GM12878 (cell line): ENCODE results near the gene NCF2. TPM values are rescaled to one million over a fixed set of nuclear protein-coding genes. Genes with fewer than 3 reads are reported as not detected.

Experiments
- ATAC-seq: fragments of 200-7000 bp; cut with Tn5 transposase; 3 replicates; pipeline ENCODE4 v1.9.1; 2020; ENCODE audit warnings: mild to moderate bottlenecking, moderate library complexity
- BruUV-seq: library from RNA; stranded (reverse); fragments of 400-500 nt; replicated peaks from 2 replicates; lab custom pipeline; 2021; lab: Mats Ljungman, UMichigan
- CTCF ChIA-PET: fragments of 300-600 bp; sonication (Branson Sonifier 250); formaldehyde crosslinking; extraction: SDS; loops from one replicate; lab custom pipeline; 2021; ENCODE audit warnings: inconsistent platforms; lab: Yijun Ruan, JAX
- POLR2A ChIA-PET: fragments of 350-600 bp; formaldehyde crosslinking; extraction: SDS; loops from one replicate; lab custom pipeline; 2021; ENCODE audit warnings: inconsistent platforms; lab: Charles Lee
- RAD21 ChIA-PET: fragments of 300-600 bp; sonication (Branson Sonifier 250); formaldehyde crosslinking; loops from one replicate; lab custom pipeline; 2023; ENCODE audit warnings: antibody characterized with exemption; ENCODE audit not compliant: unreplicated experiment; lab: Charles Lee
- SMC1A ChIA-PET: fragments of 300-600 bp; sonication (Branson Sonifier 250); formaldehyde crosslinking; loops from one replicate; lab custom pipeline; 2023; ENCODE audit not compliant: unreplicated experiment, uncharacterized antibody; lab: Charles Lee
- DNase-seq: peaks from one replicate; pipeline ENCODE4 v3.0.0-alpha.2; 2011; ENCODE audit warnings: low read depth, low spot score
- FAIRE-seq: peaks from 3 replicates; lab custom pipeline; 2011; peaks lifted over from hg19 to GRCh38; lab: Jason Lieb, UNC
- H2AFZ ChIP-seq: 2 replicates; pipeline ENCODE4 v1.6.0; 2011; ENCODE audit warnings: low read depth, low read length, control low read depth; ENCODE audit not compliant: control insufficient read depth
- H3K27ac ChIP-seq: 2 replicates; pipeline ENCODE4 v1.5.1; 2011; ENCODE audit warnings: control low read depth; ENCODE audit not compliant: control insufficient read depth, insufficient read depth
- H3K27me3 ChIP-seq, 2 experiments: replicated peaks in 1 of 2; 2 replicates each; pipeline versions ENCODE4 v1.6.0 to v1.6.1; 2011; ENCODE audit warnings: low read length in 1 of 2; ENCODE audit not compliant: control insufficient read depth in 2 of 2, insufficient read depth in 2 of 2
- H3K36me3 ChIP-seq, 2 experiments: 2 replicates each; pipeline ENCODE4 v1.5.1; 2011; ENCODE audit warnings: low read length in 1 of 2; ENCODE audit not compliant: control insufficient read depth in 2 of 2, insufficient read depth in 2 of 2
- H3K4me1 ChIP-seq: 2 replicates; pipeline ENCODE4 v1.6.1; 2011; ENCODE audit warnings: mild to moderate bottlenecking, low read length, moderate library complexity, mixed read lengths; ENCODE audit not compliant: control insufficient read depth, insufficient read depth
- H3K4me2 ChIP-seq: 2 replicates; pipeline ENCODE4 v1.6.0; 2011; ENCODE audit warnings: control low read depth; ENCODE audit not compliant: control insufficient read depth, insufficient read depth
- H3K4me3 ChIP-seq: fragments of 200-600 bp; sonication (generic); 2 replicates; pipeline ENCODE4 v1.5.1; 2016
- H3K79me2 ChIP-seq: 2 replicates; pipeline ENCODE4 v1.6.0; 2011; ENCODE audit warnings: low read length; ENCODE audit not compliant: control insufficient read depth, insufficient read depth
- H3K9ac ChIP-seq: 2 replicates; pipeline ENCODE4 v1.8.0; 2011; ENCODE audit warnings: low read length, control low read depth, mixed read lengths; ENCODE audit not compliant: control insufficient read depth, insufficient read depth
- H3K9me3 ChIP-seq: replicated peaks from 3 replicates; pipeline ENCODE4 v1.5.1; 2011; ENCODE audit warnings: mild to moderate bottlenecking, low read length; ENCODE audit not compliant: control insufficient read depth, insufficient read depth
- H4K20me1 ChIP-seq: 2 replicates; pipeline ENCODE4 v1.6.0; 2011; ENCODE audit not compliant: control insufficient read depth, insufficient read depth
- IKZF1 ChIP-seq: fragments of 450-650 bp; conservative IDR thresholded peaks from 2 replicates; pipeline ENCODE4 v1.6.1; 2017; ENCODE audit warnings: antibody characterized with exemption, mild to moderate bottlenecking
- MYC ChIP-seq: IDR thresholded peaks from 2 replicates; pipeline ENCODE4 v1.6.1; 2011; ENCODE audit warnings: mild to moderate bottlenecking, low read length, moderate library complexity, inconsistent platforms; ENCODE audit not compliant: insufficient read depth, insufficient replicate concordance, insufficient read length, severe bottlenecking
- SRF ChIP-seq, 2 experiments: IDR thresholded peaks; 2 replicates each; pipeline ENCODE4 v1.6.1; 2011; ENCODE audit warnings: low read depth in 2 of 2, low read length in 2 of 2, mild to moderate bottlenecking in 1 of 2, moderate library complexity in 1 of 2
- STAT3 ChIP-seq: IDR thresholded peaks from 2 replicates; pipeline ENCODE4 v1.6.1; 2011; ENCODE audit warnings: low read depth, low read length, improper control_type of control experiment
- TCF7 ChIP-seq: IDR thresholded peaks from 2 replicates; pipeline ENCODE4 v1.6.1; 2014; ENCODE audit warnings: antibody characterized with exemption, borderline replicate concordance
- WGBS: methylation state at CpG from one replicate; pipeline ENCODE4 v1.1.6; 2016; ENCODE audit warnings: low lambda C conversion rate; ENCODE audit not compliant: insufficient replicate concordance, insufficient coverage; ENCODE audit errors: missing lambda C conversion rate; 5-methylcytosine and 5-hydroxymethylcytosine counted together
- in situ Hi-C: fragments of 300-500 bp; cut with MboI; formaldehyde crosslinking; loops from 9 replicates; pipeline ENCODE4 v1.14.3; 2018; ENCODE audit warnings: mixed read lengths
- intact Hi-C: fragments of 100-400 bp; cut with micrococcal nuclease; formaldehyde crosslinking; loops from one replicate; pipeline ENCODE4 v1.14.2; 2022; ENCODE audit not compliant: unreplicated experiment
- polyA plus RNA-seq, 11 experiments: library from polyadenylated mRNA; depleted of rRNA in 4 of 11; unstranded in 6 of 11; stranded (reverse) in 5 of 11; fragments of >200 nt; fragmentation: Nextera tagmentation in 4 of 11; fragmentation: Illumina TruSeq in 1 of 11; extraction: Ambion mirVana in 4 of 11; extraction: Trizol in 1 of 11; gene quantifications; 1 replicate in 1 of 11; 2 replicates in 10 of 11; pipeline versions ENCODE4 v1.2.1 to v1.2.3, GENCODE V29; 2011 to 2016; ENCODE audit warnings: inconsistent platforms in 2 of 11, missing spikeins in 2 of 11, low read depth in 1 of 11
- total RNA-seq, 4 experiments: library from RNA; depleted of rRNA in 3 of 4; stranded (reverse); fragments of >200 nt in 3 of 4; fragmentation: Illumina TruSeq in 1 of 4; extraction: Trizol in 1 of 4; gene quantifications; 2 replicates each; pipeline versions ENCODE4 v1.2.1 to v1.2.3, GENCODE V29; 2013 to 2021
- TF ChIP-seq, protein P1 (sequence below): IDR thresholded peaks from 2 replicates; pipeline ENCODE4 v1.6.1; 2012; ENCODE audit warnings: mild to moderate bottlenecking, low read depth, low read length

NCF2 gene
- total and polyA plus RNA-seq, 10 of the 15 experiments (the other 5 are each of a cell fraction or from before 2014, with no cell fraction given), result 31.4 to 256 (median 77.1) TPM

GRCh38 chr1:183552441-183552840 lies 37.8 kb downstream of the NCF2 start (continued):
- TF ChIP-seq IKZF1 (no peak), TCF7 (no peak), STAT3 (no peak)

- H3K4me1 ChIP-seq, result no peaks in the 10 kb centered on the region; the same call in 1 of the 2 replicates
- no peak overlapping the region for H3K4me3 ChIP-seq
- ChIA-PET CTCF (no interaction called here), RAD21 (interaction anchor here (0.6 to 1.8 kb wide), 2 partner anchors 30 to 76 kb away, joined by 3 to 4 read pairs; no protein-coding TSS in a partner anchor), SMC1A (interaction anchor here (1.1 to 1.2 kb wide), 2 partner anchors 28 to 133 kb away, joined by 3 to 5 read pairs; no protein-coding TSS in a partner anchor), POLR2A (interaction anchor here (0.6 kb wide), 1 partner anchor 10 kb away, joined by 3 read pairs; no protein-coding TSS in a partner anchor)
- no peak overlapping the region for H2AFZ ChIP-seq
- DNase-seq (no peak), ATAC-seq (no peak), FAIRE-seq (no peak)
- TF ChIP-seq SRF (IDR thresholded peaks at IDR 0.05; ENCODE audit: low read depth in 2 of 2, low read length in 2 of 2) (no peak), MYC (no peak)
- TF ChIP-seq, protein P1, sequence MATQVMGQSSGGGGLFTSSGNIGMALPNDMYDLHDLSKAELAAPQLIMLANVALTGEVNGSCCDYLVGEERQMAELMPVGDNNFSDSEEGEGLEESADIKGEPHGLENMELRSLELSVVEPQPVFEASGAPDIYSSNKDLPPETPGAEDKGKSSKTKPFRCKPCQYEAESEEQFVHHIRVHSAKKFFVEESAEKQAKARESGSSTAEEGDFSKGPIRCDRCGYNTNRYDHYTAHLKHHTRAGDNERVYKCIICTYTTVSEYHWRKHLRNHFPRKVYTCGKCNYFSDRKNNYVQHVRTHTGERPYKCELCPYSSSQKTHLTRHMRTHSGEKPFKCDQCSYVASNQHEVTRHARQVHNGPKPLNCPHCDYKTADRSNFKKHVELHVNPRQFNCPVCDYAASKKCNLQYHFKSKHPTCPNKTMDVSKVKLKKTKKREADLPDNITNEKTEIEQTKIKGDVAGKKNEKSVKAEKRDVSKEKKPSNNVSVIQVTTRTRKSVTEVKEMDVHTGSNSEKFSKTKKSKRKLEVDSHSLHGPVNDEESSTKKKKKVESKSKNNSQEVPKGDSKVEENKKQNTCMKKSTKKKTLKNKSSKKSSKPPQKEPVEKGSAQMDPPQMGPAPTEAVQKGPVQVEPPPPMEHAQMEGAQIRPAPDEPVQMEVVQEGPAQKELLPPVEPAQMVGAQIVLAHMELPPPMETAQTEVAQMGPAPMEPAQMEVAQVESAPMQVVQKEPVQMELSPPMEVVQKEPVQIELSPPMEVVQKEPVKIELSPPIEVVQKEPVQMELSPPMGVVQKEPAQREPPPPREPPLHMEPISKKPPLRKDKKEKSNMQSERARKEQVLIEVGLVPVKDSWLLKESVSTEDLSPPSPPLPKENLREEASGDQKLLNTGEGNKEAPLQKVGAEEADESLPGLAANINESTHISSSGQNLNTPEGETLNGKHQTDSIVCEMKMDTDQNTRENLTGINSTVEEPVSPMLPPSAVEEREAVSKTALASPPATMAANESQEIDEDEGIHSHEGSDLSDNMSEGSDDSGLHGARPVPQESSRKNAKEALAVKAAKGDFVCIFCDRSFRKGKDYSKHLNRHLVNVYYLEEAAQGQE, result no peak
- no peaks in the 10 kb centered on the region for H3K79me2 ChIP-seq
- intact Hi-C loops (loop anchor here (2.0 kb wide), 1 partner anchor 71 kb away; no protein-coding TSS in a partner anchor), in situ Hi-C loops (no loop called here)
- H3K27me3 ChIP-seq, result no peaks in the 10 kb centered on the region
- BruUV-seq, result no TSS peak
- no peak overlapping the region for H3K27ac ChIP-seq
- H3K36me3 ChIP-seq, result peaks cover 14 to 47% of the 10 kb centered on the region in 2 experiments
- 93% methylated on average over 9 of the region's 9 CpGs for WGBS
- no peak overlapping the region for H3K9ac ChIP-seq
- no peak overlapping the region for H3K4me2 ChIP-seq
- H4K20me1 ChIP-seq, result no peaks in the 10 kb centered on the region
- no peaks in the 10 kb centered on the region for H3K9me3 ChIP-seq
These were observed 38.3 kb downstream of the NCF2 start for GRCh38 chr1:183551924-183552323.
